PFSK-1 (cell line): ENCODE data around the gene ESPN.

Experiments
- POLR2AphosphoS5 ChIP-seq: IDR thresholded peaks from 2 replicates; pipeline ENCODE4 v1.6.1; 2012; ENCODE audit warnings: low read depth, mild to moderate bottlenecking, control low read depth, low read length, moderate library complexity
- TF ChIP-seq, protein P1 (sequence below), 2 experiments: IDR thresholded peaks; 2 replicates each; pipeline versions ENCODE4 v1.6.1 to v1.8.0; 2011 to 2012; ENCODE audit warnings: low read depth in 2 of 2, low read length in 2 of 2, control low read depth in 1 of 2, inconsistent platforms in 1 of 2, mild to moderate bottlenecking in 1 of 2, moderate library complexity in 1 of 2; ENCODE audit not compliant: insufficient read depth in 1 of 2

DNA sequence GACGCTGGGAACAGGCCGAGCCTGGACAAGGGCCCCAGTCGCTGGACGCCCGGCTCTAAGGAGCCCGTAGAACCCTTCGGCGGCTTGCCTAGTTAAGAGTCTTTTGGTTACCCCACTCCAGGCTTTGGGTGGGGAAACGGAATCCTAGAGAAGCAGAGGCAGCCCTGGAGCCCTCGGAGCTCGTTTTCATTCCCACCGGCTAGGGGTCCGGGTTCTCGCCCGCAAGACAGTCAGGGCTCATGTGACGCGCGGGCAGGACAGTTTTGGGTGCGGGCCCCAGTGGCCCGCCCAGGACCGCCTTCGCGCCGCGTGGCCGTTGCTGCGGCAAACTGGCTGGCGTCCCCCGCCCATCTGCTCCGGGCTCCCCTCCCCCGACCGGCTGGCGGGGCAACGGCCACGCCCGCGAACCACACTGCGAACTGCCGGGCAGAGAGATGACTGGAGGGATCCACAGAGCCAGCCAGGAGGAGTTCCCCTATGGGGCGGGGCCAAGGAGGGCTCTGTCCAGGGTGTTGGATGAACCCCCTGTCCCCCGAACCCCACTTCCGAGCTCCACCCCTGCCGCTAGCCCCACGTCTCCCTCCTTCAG, 4.0 kb upstream of the ESPN start:
- TF ChIP-seq POLR2AphosphoS5, result no peak
- TF ChIP-seq, protein P1, sequence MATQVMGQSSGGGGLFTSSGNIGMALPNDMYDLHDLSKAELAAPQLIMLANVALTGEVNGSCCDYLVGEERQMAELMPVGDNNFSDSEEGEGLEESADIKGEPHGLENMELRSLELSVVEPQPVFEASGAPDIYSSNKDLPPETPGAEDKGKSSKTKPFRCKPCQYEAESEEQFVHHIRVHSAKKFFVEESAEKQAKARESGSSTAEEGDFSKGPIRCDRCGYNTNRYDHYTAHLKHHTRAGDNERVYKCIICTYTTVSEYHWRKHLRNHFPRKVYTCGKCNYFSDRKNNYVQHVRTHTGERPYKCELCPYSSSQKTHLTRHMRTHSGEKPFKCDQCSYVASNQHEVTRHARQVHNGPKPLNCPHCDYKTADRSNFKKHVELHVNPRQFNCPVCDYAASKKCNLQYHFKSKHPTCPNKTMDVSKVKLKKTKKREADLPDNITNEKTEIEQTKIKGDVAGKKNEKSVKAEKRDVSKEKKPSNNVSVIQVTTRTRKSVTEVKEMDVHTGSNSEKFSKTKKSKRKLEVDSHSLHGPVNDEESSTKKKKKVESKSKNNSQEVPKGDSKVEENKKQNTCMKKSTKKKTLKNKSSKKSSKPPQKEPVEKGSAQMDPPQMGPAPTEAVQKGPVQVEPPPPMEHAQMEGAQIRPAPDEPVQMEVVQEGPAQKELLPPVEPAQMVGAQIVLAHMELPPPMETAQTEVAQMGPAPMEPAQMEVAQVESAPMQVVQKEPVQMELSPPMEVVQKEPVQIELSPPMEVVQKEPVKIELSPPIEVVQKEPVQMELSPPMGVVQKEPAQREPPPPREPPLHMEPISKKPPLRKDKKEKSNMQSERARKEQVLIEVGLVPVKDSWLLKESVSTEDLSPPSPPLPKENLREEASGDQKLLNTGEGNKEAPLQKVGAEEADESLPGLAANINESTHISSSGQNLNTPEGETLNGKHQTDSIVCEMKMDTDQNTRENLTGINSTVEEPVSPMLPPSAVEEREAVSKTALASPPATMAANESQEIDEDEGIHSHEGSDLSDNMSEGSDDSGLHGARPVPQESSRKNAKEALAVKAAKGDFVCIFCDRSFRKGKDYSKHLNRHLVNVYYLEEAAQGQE (IDR thresholded peaks at IDR 0.05; ENCODE audit: insufficient read depth in 1 of 2, low read depth in 2 of 2, low read length in 2 of 2), result no peak
